NCI-H187 (cell line): ENCODE measurements around the gene ANG.

ENCODE experiments used
- DNase-seq, 2 experiments: peaks; one replicate each; lab custom pipeline; 2025; lab: John Stamatoyannopoulos, UW

ANG gene

DNA sequence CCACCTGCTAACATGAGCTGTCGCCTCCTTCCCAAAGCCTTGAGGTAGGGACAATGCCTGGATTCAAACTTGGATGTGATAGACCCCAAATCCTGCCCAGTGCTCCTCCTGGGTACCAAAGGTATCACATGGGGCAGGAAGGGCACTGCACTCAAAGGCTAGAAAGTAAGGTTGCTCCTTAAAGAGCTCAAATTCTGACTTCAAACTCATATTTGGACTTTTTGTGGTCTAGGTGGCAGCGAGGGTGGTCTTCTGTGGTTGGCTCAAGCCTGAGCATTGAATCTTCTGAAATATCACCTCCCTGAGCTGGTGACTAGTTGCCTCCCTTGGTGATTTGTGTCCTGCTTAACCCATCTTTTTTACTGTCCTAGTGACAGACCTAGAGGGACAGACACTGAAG, 12.5 kb upstream of the ANG start:
- no peak for DNase-seq

DNA sequence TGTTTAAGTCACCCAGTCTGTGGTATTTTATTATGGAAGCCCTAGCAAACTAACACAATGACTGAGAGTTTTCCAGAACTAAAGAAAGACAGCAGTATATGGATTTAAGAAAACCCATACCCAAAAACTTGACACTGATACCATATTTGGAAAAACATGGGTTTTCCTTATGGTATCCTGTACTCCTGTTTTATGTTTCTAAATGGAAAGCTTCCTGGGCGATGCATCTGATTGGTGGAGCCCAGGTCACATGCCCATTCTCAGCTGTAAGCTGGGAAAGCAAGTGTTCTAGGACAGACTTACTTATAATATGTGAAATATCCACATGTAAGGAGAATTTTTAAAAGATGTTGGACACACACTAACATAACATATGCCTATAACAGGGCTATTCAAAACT, 8.7 kb upstream of the ANG start:
- no peak for DNase-seq

DNA sequence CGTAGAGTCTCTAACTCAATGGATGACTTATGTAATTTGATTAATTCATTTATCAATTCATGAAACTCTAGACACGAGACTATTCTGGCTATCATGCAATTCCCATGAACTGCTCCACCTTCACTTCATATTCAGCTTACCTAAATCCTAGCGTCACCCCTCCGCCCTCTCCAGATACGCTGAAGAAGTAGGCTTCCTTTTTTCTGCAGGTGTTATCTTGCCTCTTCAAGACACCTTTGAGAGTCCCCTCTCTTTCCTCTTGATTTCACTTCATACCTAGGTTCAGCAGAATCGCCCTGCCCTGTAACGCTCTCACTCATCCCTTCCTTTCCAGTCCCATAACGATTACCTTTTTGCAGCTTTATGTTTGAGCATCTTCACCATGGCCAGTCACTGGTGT, 8.2 kb upstream of the ANG start:
- no peak for DNase-seq

- no peak for DNase-seq
Observed at GRCh38 chr14:20680843-20681347, 7.7 kb upstream of the ANG start.

GRCh38 chr14:20681348-20682126, 7.0 kb upstream of the ANG start:
- DNase-seq = peak; percentile 24 to 64

GRCh38 chr14:20682127-20682434, 6.5 kb upstream of the ANG start:
- no peak for DNase-seq

DNA sequence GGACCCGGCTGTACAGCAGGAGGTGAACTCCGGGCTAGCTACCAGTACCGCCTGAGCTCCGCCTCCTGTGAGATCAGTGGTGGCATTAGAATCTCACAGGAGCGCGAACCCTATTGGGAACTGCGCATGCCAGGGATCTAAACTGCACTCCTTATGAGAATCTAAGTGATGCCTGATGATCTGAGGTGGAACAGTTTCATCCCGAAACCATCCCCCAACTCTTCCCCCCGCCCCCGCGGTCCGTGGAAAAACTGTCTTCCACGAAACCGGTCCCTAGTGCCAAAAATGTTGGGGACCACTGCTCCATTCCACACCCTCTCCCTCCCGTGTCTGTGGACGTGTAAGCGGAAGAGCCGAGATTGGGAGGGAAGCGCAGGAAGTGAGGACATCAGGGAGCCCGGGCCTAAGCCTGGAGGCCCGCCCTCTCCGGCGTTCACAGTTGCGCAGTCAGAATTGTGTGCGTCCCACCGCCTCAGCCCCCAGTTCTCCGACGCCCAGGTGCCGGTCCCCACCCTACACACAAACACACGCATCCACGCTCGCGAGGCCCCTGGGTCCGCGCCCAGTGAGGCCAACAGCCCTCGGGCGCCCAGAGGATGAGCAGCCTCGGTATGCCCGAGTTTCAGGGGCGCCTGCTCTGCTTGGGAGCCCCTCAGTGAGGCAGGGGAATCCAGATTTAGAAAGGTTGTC, 6.0 kb upstream of the ANG start:
- peak; percentile 41 to 47 for DNase-seq

DNA sequence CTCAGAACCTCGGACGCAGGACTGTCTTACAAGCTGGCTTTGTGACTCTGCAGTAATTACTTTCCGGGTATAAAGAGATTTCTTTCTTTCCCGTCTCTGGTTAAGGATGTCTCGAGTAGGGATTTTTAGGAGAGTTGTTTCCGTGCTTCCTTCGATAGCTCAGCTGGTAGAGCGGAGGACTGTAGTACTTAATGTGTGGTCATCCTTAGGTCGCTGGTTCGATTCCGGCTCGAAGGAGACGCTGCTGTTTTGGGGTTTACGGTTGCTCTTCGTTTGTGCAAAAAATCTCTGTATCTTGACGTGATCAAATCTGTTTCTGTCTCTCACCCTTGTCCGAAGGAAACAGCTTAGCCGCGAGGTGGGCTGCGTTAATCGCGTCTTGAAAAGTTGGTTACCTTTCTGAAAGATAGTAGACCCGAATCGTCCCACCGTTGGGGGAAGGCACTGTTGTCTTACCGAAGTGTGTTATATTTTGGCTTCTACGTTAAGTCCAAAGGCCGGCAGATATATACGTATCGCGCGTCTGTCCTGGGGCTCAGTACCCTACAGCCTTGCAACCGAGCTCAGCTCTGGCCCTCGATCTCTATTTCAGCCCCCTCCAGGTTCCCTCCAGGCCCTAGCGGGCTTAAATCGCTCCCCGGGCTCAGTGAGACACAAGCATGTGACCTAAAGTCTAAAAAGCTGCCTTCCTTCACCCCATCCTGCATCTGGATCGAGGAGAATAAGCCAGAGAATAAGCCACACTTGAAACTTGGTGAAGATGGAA, 5.3 kb upstream of the ANG start:
- DNase-seq = peak in 1 of 2 experiments; percentile 38

- DNase-seq = no peak
Observed at GRCh38 chr14:20683891-20684661, 4.5 kb upstream of the ANG start, which contains the start of gene RNASE4. Gene RNASE4 (plus strand): TSS chr14:20684560. CDS start chr14:20699372, 14,812 bp downstream.

- DNase-seq = no peak
Observed at GRCh38 chr14:20684662-20685456, 3.7 kb upstream of the ANG start.

GRCh38 chr14:20686386-20687143, 2.0 kb upstream of the ANG start:
- DNase-seq = no peak

DNA sequence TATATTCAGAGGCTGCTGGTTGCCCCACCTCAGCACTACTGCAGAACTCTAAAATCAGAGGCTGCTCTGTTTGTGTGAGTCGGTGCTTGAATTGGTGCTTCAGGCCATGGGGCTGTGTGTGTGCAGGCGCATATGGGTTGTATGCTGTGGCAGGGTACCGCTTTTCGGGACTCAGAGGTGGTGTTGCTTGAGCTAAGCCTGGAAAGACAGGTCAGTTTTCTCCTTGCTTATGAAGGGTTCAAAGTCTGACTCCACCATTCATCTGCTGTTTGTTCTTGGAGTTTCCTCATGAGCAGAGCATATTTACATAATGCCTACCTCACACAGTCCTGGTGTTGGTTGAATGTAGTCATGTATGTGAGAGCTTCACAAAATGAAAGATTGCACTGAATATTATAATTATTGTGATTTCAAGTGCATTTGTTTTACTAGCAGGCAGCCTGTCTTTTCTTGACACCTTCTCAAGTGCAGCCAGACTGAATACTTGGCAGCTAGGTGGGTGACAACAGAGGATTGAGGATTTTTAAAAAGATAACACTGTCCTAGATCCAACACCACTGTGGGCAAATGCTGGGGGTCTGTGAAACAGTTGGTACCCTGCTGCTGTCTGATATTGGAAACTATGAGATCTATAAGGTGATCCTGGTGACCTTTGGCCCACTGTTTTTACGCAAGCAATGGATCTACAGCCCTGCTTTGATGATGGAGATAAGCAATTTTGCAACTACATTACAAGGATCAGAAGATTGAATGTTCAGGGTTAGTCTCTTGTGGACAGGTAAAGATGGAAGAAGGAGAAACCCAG, 1.0 kb upstream of the ANG start:
- no peak for DNase-seq

DNA sequence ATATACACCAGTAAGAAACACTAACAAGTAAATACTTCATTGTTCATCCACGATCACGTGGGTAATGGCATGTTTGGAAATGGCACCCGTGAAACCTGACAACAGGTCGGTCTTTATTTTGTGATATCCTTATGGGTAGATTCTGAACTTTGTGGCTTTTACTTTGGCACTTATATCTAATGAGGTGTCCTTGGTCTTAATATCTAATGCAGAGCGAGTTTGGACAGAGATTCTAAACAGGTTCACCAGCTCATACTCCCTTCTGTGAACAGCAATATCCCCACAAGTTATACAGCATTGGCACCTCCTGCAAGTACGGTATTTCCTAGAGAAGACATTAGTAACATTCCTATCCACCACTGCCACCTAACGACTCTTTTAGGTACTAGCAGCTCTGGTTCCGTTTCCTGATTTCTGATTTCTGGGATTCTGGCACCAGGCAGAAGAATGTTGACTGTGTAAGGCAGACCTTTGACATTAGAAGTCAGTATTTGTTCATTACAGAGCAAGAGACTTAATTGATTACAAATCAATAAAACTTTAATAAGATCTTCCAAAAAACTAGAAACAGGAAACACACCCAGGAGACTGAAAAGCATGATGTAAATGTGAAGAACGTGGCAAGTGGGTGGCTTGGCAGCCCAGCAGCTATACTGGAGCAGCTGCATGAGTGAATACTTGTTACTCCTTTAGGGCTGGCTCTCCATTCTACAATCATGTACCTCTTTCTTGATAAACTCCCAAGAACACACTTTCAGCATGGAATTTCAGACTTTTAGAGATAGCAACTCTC, 2.5 kb downstream of the ANG start:
- peak; percentile 16 to 23 for DNase-seq

- no peak for DNase-seq
Observed at GRCh38 chr14:20692116-20692751, 3.7 kb downstream of the ANG start.

- DNase-seq = no peak
Observed at GRCh38 chr14:20696764-20697163, 8.2 kb downstream of the ANG start.

DNA sequence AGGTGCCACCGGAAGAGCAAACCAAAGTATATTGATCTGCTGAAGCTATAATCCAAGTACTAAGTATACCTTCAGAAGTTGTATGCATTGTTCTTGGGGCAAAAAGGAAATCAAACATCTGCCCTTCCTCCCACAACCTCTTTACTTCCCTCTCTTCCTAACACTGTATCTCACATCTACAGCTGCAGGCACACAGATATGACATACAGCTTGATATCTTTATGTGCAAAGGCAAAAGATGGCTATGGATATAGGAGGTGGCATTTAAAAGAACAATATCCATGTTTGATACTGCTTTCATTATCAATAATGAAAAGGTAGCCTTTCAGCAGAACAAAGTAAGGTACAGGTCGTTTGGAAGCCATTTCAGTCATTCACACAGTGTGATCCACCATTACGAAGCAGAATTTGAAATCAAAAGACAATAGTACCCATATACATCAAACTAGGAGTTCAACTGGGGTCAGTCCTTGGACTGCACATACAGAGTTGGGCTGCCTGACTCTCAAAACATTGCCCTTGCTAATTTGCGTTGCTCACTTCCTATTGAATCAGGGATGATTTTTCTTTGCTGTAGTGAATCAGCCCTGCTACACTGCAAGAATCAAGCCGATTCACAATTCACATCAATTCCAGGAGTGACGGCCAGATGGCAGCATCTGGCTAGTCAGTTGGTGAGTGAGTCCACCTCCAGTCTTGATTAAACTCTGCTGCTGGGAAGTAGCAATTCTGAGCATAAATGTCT, 8.9 kb downstream of the ANG start:
- no peak for DNase-seq

DNA sequence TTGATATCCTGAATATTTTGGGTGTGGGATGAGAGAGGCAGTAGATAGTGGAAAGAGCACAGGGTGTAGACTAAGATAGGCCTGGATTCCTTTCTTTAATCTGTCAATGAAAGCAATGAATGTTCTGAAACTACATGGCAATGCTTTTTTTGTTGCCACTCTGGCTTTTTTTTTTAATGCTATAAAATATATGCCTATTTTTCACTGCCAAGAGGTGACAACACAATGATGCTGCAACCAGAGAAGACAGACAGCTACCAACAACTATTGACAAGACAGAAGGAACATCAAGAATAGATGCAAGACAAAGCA, 9.4 kb downstream of the ANG start:
- no peak for DNase-seq

- no peak for DNase-seq
Observed at GRCh38 chr14:20698934-20699333, 10.4 kb downstream of the ANG start.
